Lung microvascular endothelial cell (primary cell): Measurements from ENCODE around the gene ERCC6L2. TPM values are rescaled to one million over a fixed set of nuclear protein-coding genes. Genes with fewer than 3 reads are reported as not detected.
A peak's percentile ranks its signal among the peaks of the same experiment; 100 is the strongest.

Experiments used
- DNase-seq, 2 donors: peaks; one replicate each; pipeline versions ENCODE4 v3.0.0 to v3.0.0-alpha.2; 2010; ENCODE audit warnings: low read depth in 2 of 2
- total RNA-seq: library from RNA; depleted of rRNA; stranded (reverse); fragments of >200 nt; gene quantifications from 2 replicates; pipeline ENCODE4 v1.2.1, GENCODE V29; 2014

ERCC6L2 gene
- total RNA-seq, 1 donor from 2014 or later, result 48.2 TPM

- peak in 1 of 2 donors; percentile 6 for DNase-seq
Observed at GRCh38 chr9:95912773-95913172, 37.3 kb downstream of the ERCC6L2 start.

GRCh38 chr9:95920017-95920416 lies 44.5 kb downstream of the ERCC6L2 start:
- DNase-seq, result no peak

GRCh38 chr9:95923794-95924193 lies 48.3 kb downstream of the ERCC6L2 start:
- DNase-seq, result no peak

GRCh38 chr9:95924987-95925386 lies 49.5 kb downstream of the ERCC6L2 start:
- DNase-seq, result no peak

- no peak for DNase-seq
Observed at GRCh38 chr9:95927271-95928004, 51.9 kb downstream of the ERCC6L2 start.

- DNase-seq, result no peak
Observed at GRCh38 chr9:95930277-95930676, 54.8 kb downstream of the ERCC6L2 start.

- DNase-seq, result no peak
Observed at GRCh38 chr9:95935861-95936578, 60.5 kb downstream of the ERCC6L2 start.

- no peak for DNase-seq
Observed at GRCh38 chr9:95936579-95937075, 61.1 kb downstream of the ERCC6L2 start.

GRCh38 chr9:95937131-95937530 lies 61.6 kb downstream of the ERCC6L2 start:
- DNase-seq, result no peak

- DNase-seq, result peak in 1 of 2 donors; percentile 14
Observed at GRCh38 chr9:95938724-95939123, 63.2 kb downstream of the ERCC6L2 start.

GRCh38 chr9:95939472-95939871 lies 64.0 kb downstream of the ERCC6L2 start:
- DNase-seq, result no peak

- DNase-seq, result no peak
Observed at GRCh38 chr9:95940265-95940664, 64.8 kb downstream of the ERCC6L2 start.

GRCh38 chr9:95942016-95942415 lies 66.5 kb downstream of the ERCC6L2 start:
- no peak for DNase-seq

GRCh38 chr9:95947118-95947517 lies 71.6 kb downstream of the ERCC6L2 start:
- no peak for DNase-seq

- no peak for DNase-seq
Observed at GRCh38 chr9:95952471-95952870, 77.0 kb downstream of the ERCC6L2 start.

GRCh38 chr9:95953986-95954385 lies 78.5 kb downstream of the ERCC6L2 start:
- no peak for DNase-seq

- DNase-seq, result no peak
Observed at GRCh38 chr9:95954940-95955339, 79.4 kb downstream of the ERCC6L2 start.

- peak in 1 of 2 donors; percentile 24 for DNase-seq
Observed at GRCh38 chr9:95962936-95963335, 87.4 kb downstream of the ERCC6L2 start.

GRCh38 chr9:95963659-95964058 lies 88.2 kb downstream of the ERCC6L2 start:
- DNase-seq, result no peak

GRCh38 chr9:95966306-95966705 lies 90.8 kb downstream of the ERCC6L2 start:
- no peak for DNase-seq

GRCh38 chr9:95970317-95970716 lies 94.8 kb downstream of the ERCC6L2 start:
- no peak for DNase-seq

GRCh38 chr9:95971815-95972214 lies 96.3 kb downstream of the ERCC6L2 start:
- DNase-seq, result no peak

- DNase-seq, result no peak
Observed at GRCh38 chr9:95974389-95974788, 98.9 kb downstream of the ERCC6L2 start.
